ENCODE measurements around the gene DCC.

Gene DCC

DNA sequence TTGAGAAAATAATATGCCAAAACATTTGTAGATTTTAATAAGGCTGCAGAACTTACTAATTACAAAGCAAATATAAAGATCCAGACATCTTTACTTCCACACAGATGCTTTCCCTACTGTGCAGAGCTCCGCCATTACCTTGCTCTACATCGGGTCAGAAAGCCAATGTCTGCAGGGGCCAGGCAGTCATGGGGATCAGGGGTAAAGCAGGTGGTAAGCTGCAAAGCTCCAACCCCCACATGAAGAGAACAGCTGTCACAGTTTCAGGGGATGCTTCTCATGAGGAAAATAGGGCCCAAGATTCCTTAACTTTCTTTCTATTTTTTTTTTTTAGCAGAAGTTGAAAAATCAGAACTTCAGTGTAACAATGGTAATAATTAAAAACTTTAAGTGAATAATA is 102.7 kb downstream of the DCC start:
- Mint-ChIP-seq H3K27ac (no peak overlapping the region), H3K9me3 (no peaks in the 10 kb centered on the region), H3K36me3 (ENCODE audit: low read depth) (no peaks in the 10 kb centered on the region), H3K4me3 (no peak overlapping the region), H3K27me3 (ENCODE audit: low read depth) (no peaks in the 10 kb centered on the region), H3K4me1 (no peaks in the 10 kb centered on the region)
- TF ChIP-seq, protein P1, sequence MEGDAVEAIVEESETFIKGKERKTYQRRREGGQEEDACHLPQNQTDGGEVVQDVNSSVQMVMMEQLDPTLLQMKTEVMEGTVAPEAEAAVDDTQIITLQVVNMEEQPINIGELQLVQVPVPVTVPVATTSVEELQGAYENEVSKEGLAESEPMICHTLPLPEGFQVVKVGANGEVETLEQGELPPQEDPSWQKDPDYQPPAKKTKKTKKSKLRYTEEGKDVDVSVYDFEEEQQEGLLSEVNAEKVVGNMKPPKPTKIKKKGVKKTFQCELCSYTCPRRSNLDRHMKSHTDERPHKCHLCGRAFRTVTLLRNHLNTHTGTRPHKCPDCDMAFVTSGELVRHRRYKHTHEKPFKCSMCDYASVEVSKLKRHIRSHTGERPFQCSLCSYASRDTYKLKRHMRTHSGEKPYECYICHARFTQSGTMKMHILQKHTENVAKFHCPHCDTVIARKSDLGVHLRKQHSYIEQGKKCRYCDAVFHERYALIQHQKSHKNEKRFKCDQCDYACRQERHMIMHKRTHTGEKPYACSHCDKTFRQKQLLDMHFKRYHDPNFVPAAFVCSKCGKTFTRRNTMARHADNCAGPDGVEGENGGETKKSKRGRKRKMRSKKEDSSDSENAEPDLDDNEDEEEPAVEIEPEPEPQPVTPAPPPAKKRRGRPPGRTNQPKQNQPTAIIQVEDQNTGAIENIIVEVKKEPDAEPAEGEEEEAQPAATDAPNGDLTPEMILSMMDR (IDR thresholded peaks at IDR 0.05; ENCODE audit: unreplicated experiment in 3 of 3) = no peak

DNA sequence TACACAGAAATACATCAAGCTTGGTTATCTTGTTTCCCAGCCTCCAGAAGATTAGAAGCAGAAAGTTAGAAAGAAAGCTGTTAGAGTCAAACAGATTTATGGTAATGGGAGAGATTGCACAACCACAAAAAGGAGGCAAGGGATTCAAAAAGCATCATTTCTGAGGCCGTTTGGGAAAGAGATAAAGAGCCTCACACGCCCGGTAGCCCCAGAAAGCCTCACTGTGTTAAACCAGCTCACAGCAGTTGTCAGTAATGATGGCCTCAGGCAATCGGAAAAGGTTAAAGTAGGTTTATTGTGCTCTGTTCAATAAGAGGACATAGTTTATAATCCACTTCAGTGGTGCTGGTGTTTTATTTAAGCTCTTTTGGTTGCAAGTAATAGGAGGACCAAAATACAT is 111.3 kb downstream of the DCC start:
- TF ChIP-seq, protein P1 (IDR thresholded peaks at IDR 0.05; ENCODE audit: unreplicated experiment in 3 of 3) = no peak
- Mint-ChIP-seq H3K27me3 (ENCODE audit: low read depth) (no peaks in the 10 kb centered on the region), H3K9me3 (no peaks in the 10 kb centered on the region), H3K27ac (no peak overlapping the region), H3K4me3 (no peak overlapping the region), H3K36me3 (ENCODE audit: low read depth) (no peaks in the 10 kb centered on the region), H3K4me1 (no peaks in the 10 kb centered on the region)

DNA sequence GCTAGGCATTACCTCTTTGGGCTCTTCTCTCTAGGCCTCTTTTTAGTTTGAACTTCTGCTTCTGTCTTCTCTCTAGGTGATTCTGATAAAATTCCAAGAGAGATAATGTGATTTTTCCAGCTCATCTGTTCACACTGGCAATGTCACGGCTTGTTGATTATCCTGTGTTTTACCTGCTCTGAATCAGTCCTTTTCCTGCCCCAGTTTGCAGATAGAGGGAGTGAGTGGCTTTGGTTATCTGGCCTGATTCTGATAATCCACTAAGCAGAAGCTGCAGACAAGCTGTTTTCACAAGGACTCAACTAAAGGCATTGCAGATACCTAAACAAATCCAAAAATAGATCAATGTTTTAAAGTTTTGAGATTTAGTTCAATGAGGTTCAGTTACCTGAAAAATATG is 111.9 kb downstream of the DCC start:
- Mint-ChIP-seq H3K4me1 (no peaks in the 10 kb centered on the region), H3K9me3 (no peaks in the 10 kb centered on the region), H3K27me3 (ENCODE audit: low read depth) (peaks cover under 1% of the 10 kb centered on the region), H3K4me3 (no peak overlapping the region), H3K36me3 (ENCODE audit: low read depth) (no peaks in the 10 kb centered on the region), H3K27ac (no peak overlapping the region)
- TF ChIP-seq, protein P1 (IDR thresholded peaks at IDR 0.05; ENCODE audit: unreplicated experiment in 3 of 3) = no peak

DNA sequence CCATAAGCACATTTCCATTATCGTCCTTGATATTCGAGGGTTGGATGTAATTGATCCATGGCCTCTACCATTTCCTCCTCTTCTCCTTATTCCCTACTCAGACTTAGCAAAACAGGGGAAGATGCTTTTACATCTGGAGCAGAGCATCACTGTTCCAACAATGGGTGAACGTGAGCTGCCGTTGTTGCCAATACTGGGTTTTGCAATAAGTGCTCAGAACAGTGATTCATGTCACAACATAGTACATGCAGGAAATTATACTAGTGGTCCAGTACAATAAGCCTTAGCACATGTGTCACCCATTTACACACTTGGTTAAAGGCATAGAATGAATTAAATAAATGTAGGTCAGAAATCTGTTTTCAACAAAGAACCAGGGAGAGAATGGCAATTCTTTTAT is 112.4 kb downstream of the DCC start:
- peaks cover 4% of the 10 kb centered on the region for H3K27me3 Mint-ChIP-seq (ENCODE audit: low read depth)
- H3K4me1 Mint-ChIP-seq = no peaks in the 10 kb centered on the region
- TF ChIP-seq, protein P1 (IDR thresholded peaks at IDR 0.05; ENCODE audit: unreplicated experiment in 3 of 3) = no peak
- H3K9me3 Mint-ChIP-seq = no peaks in the 10 kb centered on the region
- no peaks in the 10 kb centered on the region for H3K36me3 Mint-ChIP-seq (ENCODE audit: low read depth)
- no peak overlapping the region for H3K4me3 Mint-ChIP-seq
- H3K27ac Mint-ChIP-seq = no peak overlapping the region

DNA sequence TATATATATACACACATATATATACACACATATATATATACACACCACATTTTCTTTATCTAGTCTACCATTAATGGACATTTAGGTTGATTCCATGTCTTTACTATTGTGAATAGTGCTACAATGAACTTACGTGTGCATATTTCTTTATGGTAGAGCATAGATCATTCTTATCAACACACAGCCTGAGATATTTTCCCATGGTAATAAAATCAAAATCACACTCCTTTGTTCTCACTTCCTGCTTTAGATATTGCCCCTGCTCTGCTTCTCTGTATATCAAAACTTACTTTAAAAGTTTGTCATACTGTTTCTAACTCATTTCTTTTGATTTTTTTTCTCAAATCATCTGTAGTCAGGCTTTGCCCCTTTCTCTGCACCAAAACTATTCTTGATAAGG is 119.9 kb downstream of the DCC start:
- H3K36me3 Mint-ChIP-seq (ENCODE audit: low read depth) = no peaks in the 10 kb centered on the region

DNA sequence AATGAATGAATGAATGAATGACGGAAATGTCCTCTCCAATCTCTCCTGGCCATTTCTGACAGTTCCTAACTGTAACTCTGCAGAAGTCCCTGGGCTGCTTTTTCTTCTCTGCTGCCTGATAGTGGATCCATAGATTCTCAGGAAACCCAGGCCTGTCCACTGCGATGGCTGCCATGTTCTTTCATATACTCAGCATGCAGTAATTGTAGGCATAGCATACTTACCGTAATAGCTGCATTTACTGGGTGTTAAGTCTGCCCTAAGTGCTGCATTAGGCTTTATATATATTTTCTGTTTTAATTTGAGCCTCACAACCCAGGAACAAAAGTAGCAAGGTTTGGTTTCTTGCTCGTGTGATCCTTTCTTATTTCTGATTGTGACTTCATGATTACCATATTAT is 122.9 kb downstream of the DCC start:
- Mint-ChIP-seq H3K36me3 (ENCODE audit: low read depth) (no peaks in the 10 kb centered on the region), H3K4me3 (no peak overlapping the region), H3K27me3 (ENCODE audit: low read depth) (no peaks in the 10 kb centered on the region), H3K4me1 (no peaks in the 10 kb centered on the region), H3K9me3 (no peaks in the 10 kb centered on the region), H3K27ac (no peak overlapping the region)
- TF ChIP-seq, protein P1 (IDR thresholded peaks at IDR 0.05; ENCODE audit: unreplicated experiment in 3 of 3) = no peak

More for the DNA sequence above, 119.9 kb downstream of the DCC start:
- TF ChIP-seq, protein P1 (IDR thresholded peaks at IDR 0.05; ENCODE audit: unreplicated experiment in 3 of 3) = no peak
- peaks cover 4% of the 10 kb centered on the region for H3K27me3 Mint-ChIP-seq (ENCODE audit: low read depth)
- H3K4me3 Mint-ChIP-seq = no peak overlapping the region
- no peak overlapping the region for H3K27ac Mint-ChIP-seq
- no peaks in the 10 kb centered on the region for H3K4me1 Mint-ChIP-seq
- no peaks in the 10 kb centered on the region for H3K9me3 Mint-ChIP-seq

Measured in nephron (organoid).